ENCODE measurements around the gene UBB. TPM values are rescaled to one million over a fixed set of nuclear protein-coding genes. Genes with fewer than 3 reads are reported as not detected.

Gene UBB
- polyA plus RNA-seq, 1 experiment = 3,417 TPM

DNA sequence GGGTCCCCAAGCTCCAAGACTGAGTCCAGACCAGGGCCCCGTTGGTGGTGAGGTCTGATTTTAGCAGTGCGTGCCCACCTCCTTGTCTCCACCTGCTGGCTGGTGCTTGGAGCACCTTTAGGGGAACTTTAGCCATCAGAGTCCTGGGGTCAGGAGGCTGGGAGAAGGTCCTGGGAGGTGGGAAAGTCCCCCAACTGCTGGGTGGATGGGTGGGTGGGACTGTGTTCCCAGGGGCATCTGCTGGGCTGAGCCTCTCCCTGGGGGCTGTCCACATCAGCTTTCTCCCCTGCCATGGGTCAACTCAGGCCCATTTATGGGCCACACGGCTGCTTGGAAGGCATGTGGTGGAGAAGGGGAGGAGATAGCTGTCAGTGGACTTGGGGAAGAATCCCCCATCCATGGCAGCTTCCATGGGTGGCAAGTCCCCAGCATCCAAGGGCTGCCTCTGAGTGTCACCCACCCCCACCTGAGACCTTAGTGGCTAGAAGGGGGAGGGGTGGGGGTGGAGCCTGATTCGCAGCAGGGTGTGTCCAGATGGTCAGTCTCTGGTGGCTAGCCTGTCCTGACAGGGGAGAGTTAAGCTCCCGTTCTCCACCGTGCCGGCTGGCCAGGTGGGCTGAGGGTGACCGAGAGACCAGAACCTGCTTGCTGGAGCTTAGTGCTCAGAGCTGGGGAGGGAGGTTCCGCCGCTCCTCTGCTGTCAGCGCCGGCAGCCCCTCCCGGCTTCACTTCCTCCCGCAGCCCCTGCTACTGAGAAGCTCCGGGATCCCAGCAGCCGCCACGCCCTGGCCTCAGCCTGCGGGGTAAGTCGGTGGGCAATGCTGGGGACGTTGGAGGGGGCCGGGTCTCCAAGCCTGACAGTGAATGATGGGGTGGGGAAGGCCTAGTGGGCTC is 34.4 kb downstream of the UBB start, which contains the start of gene TRPV2:
Gene TRPV2 (plus strand): TSS at position 541 of the 894 bp plus-strand sequence. CDS start 2,098 bp downstream, outside the sequence.
- ChIA-PET CTCF (interaction anchor here (0.8 to 2.1 kb wide), 2 partner anchors 52 to 53 kb away, joined by 4 read pairs; no protein-coding TSS in a partner anchor), POLR2A (interaction anchor here (0.5 kb wide), 1 partner anchor 188 kb away, joined by 4 read pairs; no protein-coding TSS in a partner anchor)
- no peaks in the 10 kb centered on the region for H3K36me3 ChIP-seq (ENCODE audit: control insufficient read depth, insufficient read depth, low read length)
- TF ChIP-seq, protein P1, sequence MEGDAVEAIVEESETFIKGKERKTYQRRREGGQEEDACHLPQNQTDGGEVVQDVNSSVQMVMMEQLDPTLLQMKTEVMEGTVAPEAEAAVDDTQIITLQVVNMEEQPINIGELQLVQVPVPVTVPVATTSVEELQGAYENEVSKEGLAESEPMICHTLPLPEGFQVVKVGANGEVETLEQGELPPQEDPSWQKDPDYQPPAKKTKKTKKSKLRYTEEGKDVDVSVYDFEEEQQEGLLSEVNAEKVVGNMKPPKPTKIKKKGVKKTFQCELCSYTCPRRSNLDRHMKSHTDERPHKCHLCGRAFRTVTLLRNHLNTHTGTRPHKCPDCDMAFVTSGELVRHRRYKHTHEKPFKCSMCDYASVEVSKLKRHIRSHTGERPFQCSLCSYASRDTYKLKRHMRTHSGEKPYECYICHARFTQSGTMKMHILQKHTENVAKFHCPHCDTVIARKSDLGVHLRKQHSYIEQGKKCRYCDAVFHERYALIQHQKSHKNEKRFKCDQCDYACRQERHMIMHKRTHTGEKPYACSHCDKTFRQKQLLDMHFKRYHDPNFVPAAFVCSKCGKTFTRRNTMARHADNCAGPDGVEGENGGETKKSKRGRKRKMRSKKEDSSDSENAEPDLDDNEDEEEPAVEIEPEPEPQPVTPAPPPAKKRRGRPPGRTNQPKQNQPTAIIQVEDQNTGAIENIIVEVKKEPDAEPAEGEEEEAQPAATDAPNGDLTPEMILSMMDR (IDR thresholded peaks at IDR 0.05; ENCODE audit: insufficient read depth, low read depth, low read length) = 0 out of 2 replicates have a peak, but pooled peaks have one; percentile 7
- DNase-seq (ENCODE audit: low read depth) = no peak
- no peaks in the 10 kb centered on the region for H3K27me3 ChIP-seq (ENCODE audit: control insufficient read depth, insufficient read depth, low read length)
- H3K4me3 ChIP-seq (ENCODE audit: low read depth, low read length) = peak within 1 kb of the TSS; percentile 32

DNA sequence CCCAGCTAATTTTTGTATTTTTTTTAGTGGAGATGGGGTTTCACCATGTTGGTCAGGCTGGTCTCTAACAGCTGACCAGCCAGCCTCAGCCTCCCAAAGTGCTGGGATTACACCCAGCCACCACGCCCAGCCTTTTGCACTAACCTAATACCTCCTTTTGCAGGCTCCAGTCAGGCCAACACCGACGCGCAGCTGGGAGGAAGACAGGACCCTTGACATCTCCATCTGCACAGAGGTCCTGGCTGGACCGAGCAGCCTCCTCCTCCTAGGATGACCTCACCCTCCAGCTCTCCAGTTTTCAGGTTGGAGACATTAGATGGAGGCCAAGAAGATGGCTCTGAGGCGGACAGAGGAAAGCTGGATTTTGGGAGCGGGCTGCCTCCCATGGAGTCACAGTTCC is 36.5 kb downstream of the UBB start:
- Histone ChIP-seq H3K36me3 (ENCODE audit: control insufficient read depth, insufficient read depth, low read length) (no peaks in the 10 kb centered on the region), H3K4me3 (ENCODE audit: low read depth, low read length) (no peak overlapping the region), H3K27me3 (ENCODE audit: control insufficient read depth, insufficient read depth, low read length) (no peaks in the 10 kb centered on the region)
- CTCF ChIA-PET = interaction anchor here (1.1 to 4.4 kb wide), 4 partner anchors 10 to 54 kb away, joined by 3 to 17 read pairs (median 4); no protein-coding TSS in a partner anchor
- TF ChIP-seq, protein P1 (IDR thresholded peaks at IDR 0.05; ENCODE audit: insufficient read depth, low read depth, low read length) = no peak
- POLR2A ChIA-PET = interaction anchor here (1.0 kb wide), 1 partner anchor 21 kb away, joined by 3 read pairs; no protein-coding TSS in a partner anchor
- DNase-seq (ENCODE audit: low read depth) = no peak

DNA sequence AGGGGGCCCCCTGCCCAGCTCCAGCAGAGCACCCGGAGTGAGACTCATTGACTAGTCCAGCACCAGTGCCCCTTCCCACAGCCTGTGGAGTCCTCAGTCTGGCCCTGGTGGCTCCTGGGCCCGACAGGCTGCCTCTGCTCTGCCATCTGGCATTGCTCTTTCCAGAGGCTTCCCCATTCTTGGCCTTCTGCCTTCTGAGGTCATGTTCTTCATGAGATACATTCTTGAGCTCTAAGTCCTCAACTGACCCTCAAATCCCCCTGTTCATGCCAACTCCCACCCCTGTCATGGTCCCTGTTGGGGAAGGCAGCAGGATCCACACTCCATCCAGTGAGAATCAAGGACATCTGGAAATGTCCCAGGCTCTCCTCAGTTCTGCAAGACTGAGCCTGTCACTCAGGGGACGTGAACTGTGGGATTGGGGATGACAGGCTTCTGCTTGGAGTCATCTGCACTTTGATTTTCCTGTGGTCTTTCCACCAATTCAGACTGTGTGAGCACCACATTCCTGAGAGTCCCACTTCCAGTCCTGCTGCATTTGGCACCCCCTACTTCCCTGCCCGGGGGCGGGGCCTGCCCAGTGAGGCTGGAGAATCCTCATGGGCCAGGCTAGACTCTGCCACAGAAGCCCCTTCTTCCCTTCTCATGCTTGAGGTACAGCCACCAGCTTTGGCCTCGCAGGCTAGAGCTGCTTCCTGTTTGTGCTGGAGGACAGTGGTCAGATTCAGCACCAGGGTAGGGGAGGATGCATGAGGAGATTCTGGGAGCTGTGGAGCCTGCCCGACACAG is 37.2 kb downstream of the UBB start:
- H3K27me3 ChIP-seq (ENCODE audit: control insufficient read depth, insufficient read depth, low read length) = no peaks in the 10 kb centered on the region
- TF ChIP-seq, protein P1 (IDR thresholded peaks at IDR 0.05; ENCODE audit: insufficient read depth, low read depth, low read length) = no peak
- no peak for DNase-seq (ENCODE audit: low read depth)
- H3K4me3 ChIP-seq (ENCODE audit: low read depth, low read length) = no peak overlapping the region
- CTCF ChIA-PET = interaction anchor here (0.6 to 4.4 kb wide), 6 partner anchors 10 to 55 kb away, joined by 3 to 17 read pairs (median 4); no protein-coding TSS in a partner anchor
- H3K36me3 ChIP-seq (ENCODE audit: control insufficient read depth, insufficient read depth, low read length) = no peaks in the 10 kb centered on the region
- POLR2A ChIA-PET = interaction anchor here (1.0 kb wide), 1 partner anchor 21 kb away, joined by 3 read pairs; no protein-coding TSS in a partner anchor

DNA sequence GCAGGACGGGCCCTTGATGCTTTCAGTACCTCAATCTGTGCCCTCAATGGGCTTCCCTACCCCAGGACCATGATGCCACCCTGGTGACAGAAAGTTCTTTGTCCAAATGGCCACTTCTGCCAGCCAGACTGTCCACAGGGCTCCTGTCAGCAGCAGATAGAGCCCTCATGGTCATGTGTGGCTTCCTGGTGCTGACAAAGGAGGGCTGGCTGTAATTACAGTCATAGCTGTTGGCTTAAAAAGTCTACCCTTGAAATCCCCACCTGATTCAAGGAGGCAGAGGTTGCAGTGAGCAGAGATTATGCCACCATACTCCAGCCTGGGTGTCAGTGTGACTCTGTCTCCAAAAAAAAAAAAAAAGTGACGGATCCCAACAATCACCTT is 37.8 kb downstream of the UBB start:
- no peaks in the 10 kb centered on the region for H3K27me3 ChIP-seq (ENCODE audit: control insufficient read depth, insufficient read depth, low read length)
- no peak for DNase-seq (ENCODE audit: low read depth)

More for the DNA sequence above, 37.8 kb downstream of the UBB start:
- H3K4me3 ChIP-seq (ENCODE audit: low read depth, low read length) = no peak overlapping the region
- H3K36me3 ChIP-seq (ENCODE audit: control insufficient read depth, insufficient read depth, low read length) = no peaks in the 10 kb centered on the region
- ChIA-PET CTCF (interaction anchor here (0.6 to 4.4 kb wide), 6 partner anchors 9 to 55 kb away, joined by 3 to 17 read pairs (median 4); partner anchors contain the start of gene UBB), POLR2A (interaction anchor here (1.0 to 2.0 kb wide), 2 partner anchors 20 kb away, joined by 3 to 7 read pairs; no protein-coding TSS in a partner anchor)
- TF ChIP-seq, protein P1 (IDR thresholded peaks at IDR 0.05; ENCODE audit: insufficient read depth, low read depth, low read length) = no peak

Measured in BJ (cell line).